ENCODE data around the gene C6orf15.

GRCh38 chr6:31090275-31090972 is 22.0 kb downstream of the C6orf15 start:
- TF ChIP-seq, protein P1, sequence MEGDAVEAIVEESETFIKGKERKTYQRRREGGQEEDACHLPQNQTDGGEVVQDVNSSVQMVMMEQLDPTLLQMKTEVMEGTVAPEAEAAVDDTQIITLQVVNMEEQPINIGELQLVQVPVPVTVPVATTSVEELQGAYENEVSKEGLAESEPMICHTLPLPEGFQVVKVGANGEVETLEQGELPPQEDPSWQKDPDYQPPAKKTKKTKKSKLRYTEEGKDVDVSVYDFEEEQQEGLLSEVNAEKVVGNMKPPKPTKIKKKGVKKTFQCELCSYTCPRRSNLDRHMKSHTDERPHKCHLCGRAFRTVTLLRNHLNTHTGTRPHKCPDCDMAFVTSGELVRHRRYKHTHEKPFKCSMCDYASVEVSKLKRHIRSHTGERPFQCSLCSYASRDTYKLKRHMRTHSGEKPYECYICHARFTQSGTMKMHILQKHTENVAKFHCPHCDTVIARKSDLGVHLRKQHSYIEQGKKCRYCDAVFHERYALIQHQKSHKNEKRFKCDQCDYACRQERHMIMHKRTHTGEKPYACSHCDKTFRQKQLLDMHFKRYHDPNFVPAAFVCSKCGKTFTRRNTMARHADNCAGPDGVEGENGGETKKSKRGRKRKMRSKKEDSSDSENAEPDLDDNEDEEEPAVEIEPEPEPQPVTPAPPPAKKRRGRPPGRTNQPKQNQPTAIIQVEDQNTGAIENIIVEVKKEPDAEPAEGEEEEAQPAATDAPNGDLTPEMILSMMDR (IDR thresholded peaks at IDR 0.05): no peak
- no peak for TF ChIP-seq POLR2A (IDR thresholded peaks at IDR 0.05)

Data from esophagus squamous epithelium (tissue), 4 donors.